Nephron (organoid): ENCODE data around the gene SSBP2.

ENCODE experiments used
- H3K27ac Mint-ChIP-seq, 3 experiments: 2 replicates each; pipeline ENCODE4 v1.8.0; 2020; ENCODE audit warnings: mixed read lengths in 3 of 3, mild to moderate bottlenecking in 2 of 3, moderate library complexity in 1 of 3
- H3K27me3 Mint-ChIP-seq: 2 replicates; pipeline ENCODE4 v1.8.0; 2021; ENCODE audit warnings: low read depth, mild to moderate bottlenecking, moderate library complexity, mixed read lengths
- H3K36me3 Mint-ChIP-seq: 2 replicates; pipeline ENCODE4 v1.8.0; 2020; ENCODE audit warnings: low read depth, mixed read lengths
- H3K4me1 Mint-ChIP-seq: 2 replicates; pipeline ENCODE4 v1.8.0; 2020; ENCODE audit warnings: mixed read lengths
- H3K4me3 Mint-ChIP-seq, 3 experiments: 2 replicates each; pipeline ENCODE4 v1.8.0; 2020; ENCODE audit warnings: mild to moderate bottlenecking in 3 of 3, mixed read lengths in 3 of 3, moderate library complexity in 2 of 3
- H3K9me3 Mint-ChIP-seq: 2 replicates; pipeline ENCODE4 v1.8.0; 2020; ENCODE audit warnings: mixed read lengths
- CTCF ChIP-seq, 3 experiments: fragments of 200-600 bp; sonication (generic); IDR thresholded peaks; one replicate each; pipeline ENCODE4 v1.5.0; 2021; ENCODE audit warnings: antibody characterized with exemption in 3 of 3; ENCODE audit not compliant: unreplicated experiment in 3 of 3

The SSBP2 gene

GRCh38 chr5:81533629-81534405, 217.1 kb downstream of the SSBP2 start:
- Mint-ChIP-seq H3K27ac (peak overlapping the region in 2 of 3 experiments; percentile 21 to 70), H3K4me1 (peaks cover 8% of the 10 kb centered on the region), H3K36me3 (peaks cover 48% of the 10 kb centered on the region), H3K9me3 (peaks cover 7% of the 10 kb centered on the region), H3K4me3 (no peak overlapping the region), H3K27me3 (no peaks in the 10 kb centered on the region)
- no peak for TF ChIP-seq CTCF (IDR thresholded peaks at IDR 0.05; ENCODE audit: unreplicated experiment in 3 of 3)

GRCh38 chr5:81530919-81531318, 220.0 kb downstream of the SSBP2 start:
- no peak overlapping the region for H3K4me3 Mint-ChIP-seq
- no peaks in the 10 kb centered on the region for H3K9me3 Mint-ChIP-seq
- no peak for TF ChIP-seq CTCF (IDR thresholded peaks at IDR 0.05; ENCODE audit: unreplicated experiment in 3 of 3)
- peaks cover 31% of the 10 kb centered on the region for H3K36me3 Mint-ChIP-seq
- no peak overlapping the region for H3K27ac Mint-ChIP-seq
- H3K4me1 Mint-ChIP-seq: peaks cover 8% of the 10 kb centered on the region
- no peaks in the 10 kb centered on the region for H3K27me3 Mint-ChIP-seq

GRCh38 chr5:81525690-81526089, 225.2 kb downstream of the SSBP2 start:
- no peaks in the 10 kb centered on the region for H3K9me3 Mint-ChIP-seq
- H3K4me3 Mint-ChIP-seq: no peak overlapping the region
- H3K27ac Mint-ChIP-seq: no peak overlapping the region
- H3K27me3 Mint-ChIP-seq: no peaks in the 10 kb centered on the region
- H3K36me3 Mint-ChIP-seq: peaks cover 10% of the 10 kb centered on the region
- TF ChIP-seq CTCF (IDR thresholded peaks at IDR 0.05; ENCODE audit: unreplicated experiment in 3 of 3): no peak
- H3K4me1 Mint-ChIP-seq: peaks cover 24% of the 10 kb centered on the region

GRCh38 chr5:81524015-81524414, 226.9 kb downstream of the SSBP2 start:
- Mint-ChIP-seq H3K4me1 (peaks cover 30% of the 10 kb centered on the region), H3K27me3 (no peaks in the 10 kb centered on the region), H3K9me3 (no peaks in the 10 kb centered on the region), H3K27ac (peak overlapping the region in 2 of 3 experiments; percentile 19 to 38), H3K4me3 (no peak overlapping the region), H3K36me3 (peaks cover 6% of the 10 kb centered on the region)
- no peak for TF ChIP-seq CTCF (IDR thresholded peaks at IDR 0.05; ENCODE audit: unreplicated experiment in 3 of 3)

- H3K4me1 Mint-ChIP-seq: peaks cover 30% of the 10 kb centered on the region
- TF ChIP-seq CTCF (IDR thresholded peaks at IDR 0.05; ENCODE audit: unreplicated experiment in 3 of 3): no peak
- H3K9me3 Mint-ChIP-seq: no peaks in the 10 kb centered on the region
These were observed 228.3 kb downstream of the SSBP2 start for GRCh38 chr5:81522571-81522970.

GRCh38 chr5:81520769-81521168, 230.1 kb downstream of the SSBP2 start:
- Mint-ChIP-seq H3K9me3 (no peaks in the 10 kb centered on the region), H3K4me1 (peaks cover 30% of the 10 kb centered on the region), H3K27ac (no peak overlapping the region), H3K36me3 (no peaks in the 10 kb centered on the region), H3K4me3 (no peak overlapping the region), H3K27me3 (no peaks in the 10 kb centered on the region)
- TF ChIP-seq CTCF (IDR thresholded peaks at IDR 0.05; ENCODE audit: unreplicated experiment in 3 of 3): no peak

More at GRCh38 chr5:81522571-81522970, 228.3 kb downstream of the SSBP2 start:
- Mint-ChIP-seq H3K27ac (peak overlapping the region in 1 of 3 experiments; percentile 58), H3K27me3 (no peaks in the 10 kb centered on the region), H3K4me3 (no peak overlapping the region), H3K36me3 (peaks cover 6% of the 10 kb centered on the region)
